Retinal pigment epithelial cell (primary cell): ENCODE results near the gene SLC25A30.
"Not testable (repeated sequence)": the region's sequence is repeated elsewhere in the genome, so short reads cannot be mapped to it uniquely, and the experiment has no call there.

Experiments used
- DNase-seq: peaks from one replicate; pipeline ENCODE4 v3.0.0-alpha.2; 2010; ENCODE audit warnings: low read depth
- H3K4me3 ChIP-seq: 2 replicates; pipeline ENCODE4 v1.5.1; 2011; ENCODE audit warnings: mild to moderate bottlenecking, low read length, control low read depth, moderate library complexity
- CTCF ChIP-seq: conservative IDR thresholded peaks from 2 replicates; pipeline ENCODE4 v1.5.1; 2011; ENCODE audit warnings: low read depth, low read length, control low read depth, inconsistent platforms

Gene SLC25A30

DNA sequence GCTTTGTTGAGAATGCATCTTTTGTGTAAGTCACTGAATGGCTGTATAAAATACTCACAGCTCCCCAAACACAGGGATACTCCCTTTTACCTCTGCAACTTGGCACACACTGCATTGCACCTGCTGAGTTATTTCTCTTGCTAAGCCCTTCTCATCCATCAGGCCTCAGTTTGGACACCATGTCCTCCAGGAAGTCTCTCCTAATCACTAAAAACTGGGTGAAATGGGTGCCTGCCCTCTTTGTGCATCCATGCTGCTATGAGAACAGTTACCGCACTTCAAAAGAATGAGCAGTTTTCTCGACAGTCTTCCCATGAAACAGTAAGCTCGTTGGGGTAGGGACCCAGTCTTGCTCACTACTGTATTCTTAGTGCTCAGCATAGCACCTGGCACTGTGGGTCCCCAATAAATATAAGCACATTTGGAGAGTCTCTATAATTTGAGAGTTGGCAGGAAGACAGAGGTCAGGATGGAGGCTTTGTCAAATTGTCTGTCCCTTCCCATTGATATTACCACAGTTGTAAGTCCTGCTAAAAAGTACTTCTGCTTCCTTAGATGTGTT lies 4.6 kb upstream of the SLC25A30 start:
- no peak overlapping the region for H3K4me3 ChIP-seq
- no peak for DNase-seq
- TF ChIP-seq CTCF = no peak

DNA sequence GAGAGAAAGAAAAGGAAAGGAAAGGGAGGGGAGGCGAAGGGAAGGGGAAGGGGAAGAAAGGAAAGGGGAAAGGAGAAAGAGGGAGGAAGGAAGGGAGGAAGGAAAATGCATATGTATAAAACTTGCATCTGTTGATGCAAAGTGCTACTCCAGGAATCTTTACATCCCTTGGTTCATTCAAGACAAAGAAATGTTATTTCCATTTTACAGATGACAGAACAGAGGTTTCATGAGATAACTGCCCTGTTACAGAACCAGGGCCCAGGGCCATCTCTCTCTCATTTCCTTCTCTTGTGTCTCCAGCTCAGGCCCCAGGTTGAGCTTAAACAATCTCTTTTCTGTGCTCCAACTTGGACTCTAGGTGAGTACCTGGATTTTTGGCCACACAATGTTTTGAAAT lies 1.8 kb upstream of the SLC25A30 start:
- TF ChIP-seq CTCF = no peak
- DNase-seq = no peak
- no peak overlapping the region for H3K4me3 ChIP-seq

- not testable (repeated sequence) for DNase-seq, H3K4me3 ChIP-seq
Observed at GRCh38 chr13:45419389-45419788, 1.2 kb upstream of the SLC25A30 start.

DNA sequence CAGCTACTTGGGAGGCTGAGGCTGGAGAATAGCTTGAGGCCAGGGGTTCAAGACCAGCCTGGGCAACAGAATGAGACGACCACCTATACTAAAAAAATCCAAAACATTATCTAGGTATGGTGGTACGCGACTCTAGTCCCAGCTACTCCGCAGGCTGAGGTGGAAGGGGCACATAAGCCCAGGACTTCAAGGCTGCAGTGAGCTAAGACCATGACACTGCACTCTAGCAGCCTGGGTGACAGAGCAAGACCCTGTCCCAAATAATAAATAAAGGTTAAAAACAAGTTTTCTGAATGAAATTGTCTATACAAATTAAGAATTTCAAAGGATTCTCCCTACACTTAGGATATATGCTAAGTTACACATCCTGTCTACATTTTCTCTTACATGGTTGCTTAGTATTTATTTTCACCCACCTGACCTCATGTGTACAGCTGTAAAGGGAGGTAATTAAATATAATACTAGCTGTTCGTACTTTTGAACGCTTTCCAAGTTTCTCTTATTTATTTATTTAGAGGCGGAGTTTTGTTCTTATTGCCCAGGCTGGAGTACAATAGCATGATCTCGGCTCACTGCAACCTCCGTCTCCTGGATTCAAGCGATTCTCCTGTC lies 1.6 kb downstream of the SLC25A30 start:
- H3K4me3 ChIP-seq = peak overlapping the region; percentile 81
- TF ChIP-seq CTCF = no peak
- no peak for DNase-seq

- DNase-seq = no peak
- peak overlapping the region; percentile 46 for H3K4me3 ChIP-seq
- TF ChIP-seq CTCF = no peak
Observed at GRCh38 chr13:45415112-45415511, 3.1 kb downstream of the SLC25A30 start.

DNA sequence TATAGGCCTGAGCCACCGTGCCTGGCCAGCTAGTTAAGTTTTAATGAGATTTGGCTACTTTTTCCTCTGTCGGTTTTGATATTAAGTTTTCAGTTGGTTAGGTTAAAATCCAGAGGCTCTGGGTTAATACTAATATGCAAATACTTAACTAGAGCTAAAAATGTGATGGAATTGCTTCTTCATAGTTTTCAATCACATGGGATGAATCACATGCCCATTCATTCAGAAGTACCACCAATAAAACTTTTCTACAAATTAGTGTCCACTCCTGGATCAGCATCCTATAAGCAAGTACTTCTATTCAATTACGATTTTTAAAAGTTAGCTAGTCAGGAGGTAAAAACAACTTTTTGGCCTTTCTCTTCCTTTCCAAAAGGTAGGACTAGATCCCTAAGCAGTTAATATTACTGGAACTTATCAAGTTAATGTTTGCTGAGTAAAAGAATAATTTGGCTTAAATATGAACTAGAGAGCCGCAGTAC lies 4.3 kb downstream of the SLC25A30 start:
- no peak for TF ChIP-seq CTCF
- no peak for DNase-seq
- peak overlapping the region; percentile 46 for H3K4me3 ChIP-seq

GRCh38 chr13:45412274-45413049 lies 5.7 kb downstream of the SLC25A30 start:
- DNase-seq = no peak
- no peak for TF ChIP-seq CTCF
- H3K4me3 ChIP-seq = no peak overlapping the region
